Spleen (tissue), 11 donors: Measurements from ENCODE around the gene DBH. TPM values are rescaled to one million over a fixed set of nuclear protein-coding genes. Genes with fewer than 3 reads are reported as not detected.

Source experiments
- DNase-seq: peaks from one replicate; pipeline ENCODE4 v3.0.0-alpha.2; 2020
- H3K27ac ChIP-seq, 8 donors: fragments of 200-600 bp; sonication (generic) in 7 of 8; 1 replicate in 4 of 8; 2 replicates in 4 of 8; pipeline versions ENCODE4 v1.5.0 to v1.8.0; 2016 to 2021; ENCODE audit warnings: inconsistent platforms in 4 of 8, mild to moderate bottlenecking in 4 of 8, moderate library complexity in 1 of 8
- H3K27me3 ChIP-seq, 7 donors: fragments of 200-600 bp; sonication (generic) in 6 of 7; replicated peaks in 1 of 7; 1 replicate in 4 of 7; 2 replicates in 3 of 7; pipeline versions ENCODE4 v1.5.0 to v1.8.0; 2016 to 2021; ENCODE audit warnings: inconsistent platforms in 3 of 7, mild to moderate bottlenecking in 1 of 7
- H3K36me3 ChIP-seq, 6 donors: fragments of 200-600 bp; sonication (generic) in 5 of 6; 1 replicate in 4 of 6; 2 replicates in 2 of 6; pipeline versions ENCODE4 v1.5.0 to v1.8.0; 2016 to 2021; ENCODE audit warnings: inconsistent platforms in 2 of 6
- H3K4me1 ChIP-seq, 6 donors: fragments of 200-600 bp; sonication (generic) in 5 of 6; 1 replicate in 3 of 6; 2 replicates in 3 of 6; pipeline versions ENCODE4 v1.5.0 to v1.8.0; 2016 to 2021; ENCODE audit warnings: inconsistent platforms in 3 of 6
- H3K4me3 ChIP-seq, 8 donors: fragments of 200-600 bp; sonication (generic) in 7 of 8; 1 replicate in 4 of 8; 2 replicates in 4 of 8; pipeline versions ENCODE4 v1.5.0 to v1.8.0; 2016 to 2021; ENCODE audit warnings: inconsistent platforms in 4 of 8, mild to moderate bottlenecking in 4 of 8, moderate library complexity in 2 of 8
- H3K9me3 ChIP-seq, 8 donors: fragments of 200-600 bp; sonication (generic) in 7 of 8; 1 replicate in 4 of 8; 2 replicates in 4 of 8; pipeline versions ENCODE4 v1.5.0 to v1.8.0; 2016 to 2021; ENCODE audit warnings: inconsistent platforms in 4 of 8
- CTCF ChIP-seq, 11 experiments: fragments of 200-600 bp in 7 of 11; fragments of 450-650 bp in 4 of 11; sonication (generic) in 4 of 11; IDR thresholded peaks in 8 of 11; conservative IDR thresholded peaks in 3 of 11; 1 replicate in 7 of 11; 2 replicates in 4 of 11; pipeline versions ENCODE4 v1.4.0 to v1.8.0; 2016 to 2021; ENCODE audit warnings: antibody characterized with exemption in 11 of 11, inconsistent platforms in 4 of 11, mild to moderate bottlenecking in 1 of 11
- POLR2A ChIP-seq, 3 donors: fragments of 450-650 bp; IDR thresholded peaks; one replicate each; pipeline ENCODE4 v1.5.1; 2017; ENCODE audit warnings: antibody characterized with exemption in 3 of 3, mild to moderate bottlenecking in 1 of 3
- POLR2AphosphoS5 ChIP-seq, 3 donors: sonication (generic); formaldehyde crosslinking; IDR thresholded peaks; one replicate each; pipeline ENCODE4 v1.5.1; 2017; ENCODE audit warnings: antibody characterized with exemption in 3 of 3
- WGBS, 5 donors: extraction: QIAGEN DNeasy Blood & Tissue Kit in 3 of 5; methylation state at CpG; one replicate each; pipeline versions ENCODE4 v1.1.5 to v1.1.7; 2013 to 2018; 5-methylcytosine and 5-hydroxymethylcytosine counted together
- intact Hi-C: fragments of 100-400 bp; cut with DNase I; formaldehyde crosslinking; loops from one replicate; pipeline ENCODE4 v1.15.0; 2023; ENCODE audit warnings: low total_unique reads
- polyA plus RNA-seq, 3 donors: library from polyadenylated mRNA; stranded (reverse); fragments of 200-250 nt; gene quantifications; one replicate each; pipeline ENCODE4 v1.2.1, GENCODE V29; 2013
- total RNA-seq, 7 donors: library from RNA; depleted of rRNA in 3 of 7; stranded (reverse); fragments of >200 nt in 3 of 7; fragmentation: NEBNext Ultra II Directional in 4 of 7; extraction: Animal tissue kit (Norgen Biotek cat#: 25700) in 4 of 7; gene quantifications; one replicate each; pipeline versions ENCODE4 v1.1.0 to v1.2.1, GENCODE V29; 2016 to 2021
- donor health status: healthy with polysubstance abuse.
- donor health status: DM: no; HTN: no; CAD: no; lungs with moderate emphysema.
- donor health status: DM: no; HTN: no; CAD: no.
- donor health status: Bipolar disorder and iron deficiency.
- donor health status: healthy.
- donor health status: DM: no; HTN: no; CAD: no.
- donor health status: DM: yes; HTN: yes; CAD: no.

The DBH gene
- total and polyA plus RNA-seq, 10 donors, result 0.03 to 1.2 (median 0.32) TPM; not detected in 2

- TF ChIP-seq POLR2AphosphoS5 (IDR thresholded peaks at IDR 0.05), result no peak
- no peak for TF ChIP-seq CTCF (IDR thresholded peaks at IDR 0.05 in 8 of 11, conservative IDR thresholded peaks at IDR 0.05 in 3 of 11)
- no peak for TF ChIP-seq POLR2A (IDR thresholded peaks at IDR 0.05)
- H3K36me3 ChIP-seq, result no peaks in the 10 kb centered on the region
- intact Hi-C loops, result no loop called here
- WGBS, 5 donors, result 80 to 90% (median 86%) methylated on average over 8 of the region's 8 CpGs
- peaks cover 0 to 35% (median 31%) of the 10 kb centered on the region in 8 donors for H3K9me3 ChIP-seq
- DNase-seq, result no peak
- no peaks in the 10 kb centered on the region for H3K4me1 ChIP-seq
- no peak overlapping the region for H3K4me3 ChIP-seq
- no peak overlapping the region for H3K27ac ChIP-seq
- H3K27me3 ChIP-seq, result peaks cover 0 to 39% (median 0%) of the 10 kb centered on the region in 7 donors
Observed at GRCh38 chr9:133595910-133596309, 40.3 kb upstream of the DBH start.

GRCh38 chr9:133597316-133597957 lies 38.7 kb upstream of the DBH start:
- H3K4me3 ChIP-seq, result no peak overlapping the region
- DNase-seq, result no peak
- H3K36me3 ChIP-seq, result no peaks in the 10 kb centered on the region
- WGBS, 5 donors, result 79 to 84% (median 83%) methylated on average over 7 of the region's 7 CpGs
- TF ChIP-seq POLR2AphosphoS5 (IDR thresholded peaks at IDR 0.05) (no peak), POLR2A (IDR thresholded peaks at IDR 0.05) (no peak), CTCF (IDR thresholded peaks at IDR 0.05 in 8 of 11, conservative IDR thresholded peaks at IDR 0.05 in 3 of 11) (no peak)
- H3K4me1 ChIP-seq, result no peaks in the 10 kb centered on the region
- intact Hi-C loops, result no loop called here
- H3K27ac ChIP-seq, result no peak overlapping the region
- H3K27me3 ChIP-seq, result peaks cover 0 to 41% (median 0%) of the 10 kb centered on the region in 7 donors
- H3K9me3 ChIP-seq, result peaks cover 0 to 35% (median 31%) of the 10 kb centered on the region in 8 donors

GRCh38 chr9:133598978-133599377 lies 37.2 kb upstream of the DBH start:
- no peak for TF ChIP-seq POLR2A (IDR thresholded peaks at IDR 0.05)
- no peak for TF ChIP-seq CTCF (IDR thresholded peaks at IDR 0.05 in 8 of 11, conservative IDR thresholded peaks at IDR 0.05 in 3 of 11)
- no peaks in the 10 kb centered on the region for H3K4me1 ChIP-seq
- intact Hi-C loops, result no loop called here
- H3K36me3 ChIP-seq, result no peaks in the 10 kb centered on the region
- no peak for DNase-seq
- H3K27me3 ChIP-seq, result peaks cover 0 to 52% (median 4%) of the 10 kb centered on the region in 7 donors
- peaks cover 0 to 35% (median 31%) of the 10 kb centered on the region in 8 donors for H3K9me3 ChIP-seq
- no peak overlapping the region for H3K4me3 ChIP-seq
- 75 to 89% (median 87%) methylated on average over 7 of the region's 7 CpGs for WGBS, 5 donors
- no peak overlapping the region for H3K27ac ChIP-seq

- no peak for DNase-seq
- TF ChIP-seq POLR2AphosphoS5 (IDR thresholded peaks at IDR 0.05) (no peak), POLR2A (IDR thresholded peaks at IDR 0.05) (no peak), CTCF (IDR thresholded peaks at IDR 0.05 in 8 of 11, conservative IDR thresholded peaks at IDR 0.05 in 3 of 11) (no peak)
- Histone ChIP-seq H3K4me1 (peaks cover 0 to 6% (median 0%) of the 10 kb centered on the region in 6 donors), H3K36me3 (no peaks in the 10 kb centered on the region), H3K27ac (no peak overlapping the region), H3K9me3 (peaks cover 0 to 35% (median 31%) of the 10 kb centered on the region in 8 donors), H3K4me3 (no peak overlapping the region), H3K27me3 (peaks cover 0 to 51% (median 4%) of the 10 kb centered on the region in 7 donors)
- 88 to 97% (median 96%) methylated on average over 6 of the region's 6 CpGs for WGBS, 5 donors
- intact Hi-C loops, result no loop called here
Observed at GRCh38 chr9:133599470-133600173, 36.5 kb upstream of the DBH start.
